Mesendoderm (in vitro differentiated cells): ENCODE results near the gene SPARCL1.

Source experiments
- DNase-seq: peaks from one replicate; pipeline ENCODE4 v3.0.0; 2013
- H2AK5ac ChIP-seq: 2 replicates; pipeline ENCODE4 v1.6.1; 2013; ENCODE audit warnings: low read length, inconsistent platforms
- H2BK120ac ChIP-seq: 2 replicates; pipeline ENCODE4 v1.6.1; 2013; ENCODE audit warnings: low read depth, mild to moderate bottlenecking, low read length, moderate library complexity, mixed read lengths
- H2BK15ac ChIP-seq: replicated peaks from 2 replicates; pipeline ENCODE4 v1.6.1; 2013; ENCODE audit warnings: low read depth, mild to moderate bottlenecking, moderate library complexity
- H2BK5ac ChIP-seq: 2 replicates; pipeline ENCODE4 v1.6.1; 2013; ENCODE audit warnings: low read length, inconsistent platforms
- H3K18ac ChIP-seq: 2 replicates; pipeline ENCODE4 v1.6.1; 2013; ENCODE audit warnings: mild to moderate bottlenecking, low read length, mixed read lengths
- H3K23ac ChIP-seq: one replicate; pipeline ENCODE4 v1.6.1; 2013; ENCODE audit warnings: low read length
- H3K27ac ChIP-seq: 2 replicates; pipeline ENCODE4 v1.5.1; 2013; ENCODE audit warnings: low read depth, mild to moderate bottlenecking, inconsistent platforms, low read length, moderate library complexity
- H3K27me3 ChIP-seq: 2 replicates; pipeline ENCODE4 v1.6.1; 2013; ENCODE audit warnings: low read length, control low read depth, mild to moderate bottlenecking, inconsistent platforms; ENCODE audit not compliant: insufficient read depth, poor library complexity
- H3K36me3 ChIP-seq: 2 replicates; pipeline ENCODE4 v1.6.1; 2013; ENCODE audit warnings: low read length, inconsistent platforms; ENCODE audit not compliant: control insufficient read depth, insufficient read depth
- H3K4ac ChIP-seq: one replicate; pipeline ENCODE4 v1.6.1; 2013; ENCODE audit warnings: low read depth, mild to moderate bottlenecking, low read length, moderate library complexity
- H3K4me1 ChIP-seq: 2 replicates; pipeline ENCODE4 v1.6.1; 2013; ENCODE audit warnings: low read depth, low read length, inconsistent platforms; ENCODE audit not compliant: control insufficient read depth
- H3K4me2 ChIP-seq: 2 replicates; pipeline ENCODE4 v1.6.1; 2013; ENCODE audit warnings: low read length
- H3K4me3 ChIP-seq: 2 replicates; pipeline ENCODE4 v1.5.1; 2013; ENCODE audit warnings: mild to moderate bottlenecking, low read length
- H3K56ac ChIP-seq: one replicate; pipeline ENCODE4 v1.6.1; 2013; ENCODE audit warnings: low read length
- H3K79me1 ChIP-seq: 2 replicates; pipeline ENCODE4 v1.6.1; 2013; ENCODE audit warnings: low read length, inconsistent platforms
- H3K79me2 ChIP-seq: 2 replicates; pipeline ENCODE4 v1.6.1; 2013; ENCODE audit warnings: mild to moderate bottlenecking, low read length; ENCODE audit not compliant: control insufficient read depth, insufficient read depth
- H3K9ac ChIP-seq: 2 replicates; pipeline ENCODE4 v1.6.1; 2013; ENCODE audit warnings: low read length, inconsistent platforms
- H4K5ac ChIP-seq: one replicate; pipeline ENCODE4 v1.6.1; 2013; ENCODE audit warnings: low read length
- H4K8ac ChIP-seq: one replicate; pipeline ENCODE4 v1.6.1; 2013; ENCODE audit warnings: low read depth, mild to moderate bottlenecking, control low read depth, low read length, moderate library complexity
- WGBS: extraction: QIAGEN DNeasy Blood & Tissue Kit; methylation state at CpG from one replicate; pipeline ENCODE4 v1.1.7; 2013; ENCODE audit warnings: low lambda C conversion rate, missing lambda C conversion rate; ENCODE audit not compliant: insufficient coverage; ENCODE audit errors: extremely low coverage; 5-methylcytosine and 5-hydroxymethylcytosine counted together

Gene SPARCL1

GRCh38 chr4:87525636-87526295 lies 3.4 kb downstream of the SPARCL1 start:
- H2BK120ac ChIP-seq, result no peak overlapping the region
- H3K4me3 ChIP-seq, result no peak overlapping the region
- no peak overlapping the region for H3K27ac ChIP-seq
- H3K9ac ChIP-seq, result no peak overlapping the region
- H2AK5ac ChIP-seq, result no peak overlapping the region
- no peak overlapping the region for H3K23ac ChIP-seq
- no peak overlapping the region for H3K56ac ChIP-seq
- no peaks in the 10 kb centered on the region for H3K36me3 ChIP-seq
- H3K4me2 ChIP-seq, result no peak overlapping the region
- no CpG with 5 or more reads among the region's 3 CpGs for WGBS
- H3K79me2 ChIP-seq, result no peaks in the 10 kb centered on the region
- no peak overlapping the region for H4K8ac ChIP-seq
- H2BK5ac ChIP-seq, result no peak overlapping the region
- no peak overlapping the region for H2BK15ac ChIP-seq
- no peaks in the 10 kb centered on the region for H3K79me1 ChIP-seq
- no peak overlapping the region for H3K4ac ChIP-seq
- no peaks in the 10 kb centered on the region for H3K27me3 ChIP-seq
- H4K5ac ChIP-seq, result no peak overlapping the region
- no peak overlapping the region for H3K18ac ChIP-seq
- peaks cover 8% of the 10 kb centered on the region for H3K4me1 ChIP-seq
- DNase-seq, result no peak

GRCh38 chr4:87524456-87524855 lies 4.7 kb downstream of the SPARCL1 start:
- Histone ChIP-seq H3K4me2 (no peak overlapping the region), H3K18ac (no peak overlapping the region), H3K27ac (no peak overlapping the region), H2AK5ac (no peak overlapping the region), H2BK5ac (no peak overlapping the region), H4K5ac (no peak overlapping the region), H3K9ac (no peak overlapping the region), H2BK15ac (no peak overlapping the region), H3K36me3 (no peaks in the 10 kb centered on the region), H3K79me2 (no peaks in the 10 kb centered on the region), H3K4me3 (no peak overlapping the region), H2BK120ac (no peak overlapping the region), H3K79me1 (no peaks in the 10 kb centered on the region), H3K56ac (no peak overlapping the region), H4K8ac (no peak overlapping the region), H3K27me3 (no peaks in the 10 kb centered on the region), H3K23ac (no peak overlapping the region), H3K4ac (no peak overlapping the region), H3K4me1 (peaks cover 8% of the 10 kb centered on the region)
- DNase-seq, result no peak
- WGBS, result no CpG with 5 or more reads among the region's 2 CpGs

DNA sequence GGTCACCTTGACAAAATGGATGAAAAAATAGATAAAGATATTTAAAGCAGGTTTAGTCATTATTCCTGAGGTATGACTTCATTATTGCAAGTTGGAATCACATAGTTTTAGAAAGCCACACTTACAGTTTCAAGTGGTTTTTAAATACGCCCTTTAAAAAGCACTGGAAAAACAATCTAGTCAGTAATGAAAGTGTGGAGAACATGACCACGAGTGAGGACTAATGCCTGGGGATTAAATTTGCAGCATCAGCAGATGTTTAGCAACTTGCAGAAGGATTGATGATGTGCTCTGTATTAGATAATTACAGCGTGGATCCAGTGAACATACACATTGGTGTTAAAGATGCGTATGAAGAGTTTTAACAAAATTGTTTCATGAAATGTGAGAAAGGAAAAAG lies 5.9 kb downstream of the SPARCL1 start:
- H3K36me3 ChIP-seq, result no peaks in the 10 kb centered on the region
- H3K4ac ChIP-seq, result no peak overlapping the region
- H3K56ac ChIP-seq, result no peak overlapping the region
- 100% methylated on average over 1 of the region's 4 CpGs for WGBS
- DNase-seq, result no peak
- H2BK15ac ChIP-seq, result no peak overlapping the region
- H3K4me3 ChIP-seq, result no peak overlapping the region
- H3K79me2 ChIP-seq, result no peaks in the 10 kb centered on the region
- no peaks in the 10 kb centered on the region for H3K79me1 ChIP-seq
- no peak overlapping the region for H2BK5ac ChIP-seq
- no peak overlapping the region for H3K9ac ChIP-seq
- H4K5ac ChIP-seq, result no peak overlapping the region
- no peak overlapping the region for H3K4me2 ChIP-seq
- peaks cover 4% of the 10 kb centered on the region for H3K4me1 ChIP-seq
- H3K18ac ChIP-seq, result no peak overlapping the region
- H3K27ac ChIP-seq, result no peak overlapping the region
- H2AK5ac ChIP-seq, result no peak overlapping the region
- H2BK120ac ChIP-seq, result no peak overlapping the region
- H3K27me3 ChIP-seq, result no peaks in the 10 kb centered on the region
- H4K8ac ChIP-seq, result no peak overlapping the region
- no peak overlapping the region for H3K23ac ChIP-seq

GRCh38 chr4:87521757-87522374 lies 7.3 kb downstream of the SPARCL1 start:
- no peak overlapping the region for H3K9ac ChIP-seq
- WGBS, result no CpG with 5 or more reads among the region's 3 CpGs
- no peak overlapping the region for H3K23ac ChIP-seq
- H3K79me2 ChIP-seq, result no peaks in the 10 kb centered on the region
- no peaks in the 10 kb centered on the region for H3K27me3 ChIP-seq
- no peak overlapping the region for H3K4ac ChIP-seq
- H2BK15ac ChIP-seq, result no peak overlapping the region
- no peak for DNase-seq
- H2BK5ac ChIP-seq, result no peak overlapping the region
- peaks cover 4% of the 10 kb centered on the region for H3K4me1 ChIP-seq
- no peak overlapping the region for H2AK5ac ChIP-seq
- H3K27ac ChIP-seq, result no peak overlapping the region
- no peak overlapping the region for H3K56ac ChIP-seq
- H4K5ac ChIP-seq, result no peak overlapping the region
- no peak overlapping the region for H3K4me3 ChIP-seq
- H3K18ac ChIP-seq, result no peak overlapping the region
- no peaks in the 10 kb centered on the region for H3K36me3 ChIP-seq
- no peaks in the 10 kb centered on the region for H3K79me1 ChIP-seq
- no peak overlapping the region for H3K4me2 ChIP-seq
- H4K8ac ChIP-seq, result no peak overlapping the region
- H2BK120ac ChIP-seq, result no peak overlapping the region

DNA sequence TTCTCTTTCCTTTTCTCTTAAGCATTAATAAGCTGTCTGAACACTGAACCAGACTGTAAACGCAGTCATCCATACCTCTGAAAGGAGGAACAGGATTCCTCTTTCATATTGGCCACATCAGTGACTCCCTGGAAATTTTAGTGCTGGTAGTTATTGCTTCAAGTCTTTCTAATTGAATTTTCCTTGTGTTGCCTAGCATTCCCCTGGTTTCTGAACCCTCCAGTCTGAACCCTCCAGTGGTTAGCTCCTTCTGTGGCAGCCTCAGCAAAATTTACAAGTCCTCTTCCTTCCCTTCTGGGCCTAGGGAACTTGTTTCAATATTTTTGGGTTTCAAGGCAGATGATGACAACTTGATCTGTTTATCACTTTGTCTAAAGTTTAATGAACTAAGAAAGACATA lies 7.9 kb downstream of the SPARCL1 start:
- H3K4ac ChIP-seq, result no peak overlapping the region

DNA sequence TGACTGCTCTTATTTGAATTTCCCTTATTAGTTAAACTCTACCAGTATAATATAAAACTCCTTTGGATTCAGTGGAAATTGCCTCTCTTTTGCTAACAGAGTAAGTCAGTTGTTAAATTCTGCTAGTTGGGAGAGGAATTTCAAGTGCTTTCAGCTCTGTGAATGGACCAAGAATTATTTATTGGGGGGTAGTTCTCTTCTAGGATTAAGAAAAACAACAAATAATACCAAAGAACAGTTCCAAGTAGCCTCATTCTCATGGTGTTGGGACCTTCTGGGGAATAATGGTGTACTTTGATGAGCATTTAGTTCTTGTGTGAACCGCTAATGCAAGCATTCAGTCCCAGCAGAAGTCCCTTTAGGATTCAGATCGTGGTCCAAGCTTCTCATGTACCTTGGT lies 11.6 kb downstream of the SPARCL1 start:
- Histone ChIP-seq H4K5ac (no peak overlapping the region), H3K9ac (no peak overlapping the region), H3K79me1 (no peaks in the 10 kb centered on the region), H3K36me3 (no peaks in the 10 kb centered on the region), H2BK15ac (no peak overlapping the region), H2BK5ac (no peak overlapping the region), H3K18ac (no peak overlapping the region), H4K8ac (no peak overlapping the region), H3K4me3 (no peak overlapping the region), H3K4ac (no peak overlapping the region), H3K4me2 (no peak overlapping the region), H2BK120ac (no peak overlapping the region), H3K23ac (no peak overlapping the region), H3K27ac (no peak overlapping the region), H3K27me3 (no peaks in the 10 kb centered on the region), H3K79me2 (no peaks in the 10 kb centered on the region), H2AK5ac (no peak overlapping the region), H3K4me1 (peaks cover 4% of the 10 kb centered on the region), H3K56ac (no peak overlapping the region)
- DNase-seq, result no peak
- no CpG with 5 or more reads among the region's 2 CpGs for WGBS

More for the DNA sequence above, 7.9 kb downstream of the SPARCL1 start:
- H3K18ac ChIP-seq, result peak overlapping the region; percentile 31
- DNase-seq, result no peak
- H3K79me1 ChIP-seq, result no peaks in the 10 kb centered on the region
- H3K4me2 ChIP-seq, result no peak overlapping the region
- peak overlapping the region; percentile 55 for H2BK120ac ChIP-seq
- no peaks in the 10 kb centered on the region for H3K27me3 ChIP-seq
- no peak overlapping the region for H2BK15ac ChIP-seq
- peak overlapping the region; percentile 93 for H4K8ac ChIP-seq
- H3K9ac ChIP-seq, result no peak overlapping the region
- H3K79me2 ChIP-seq, result no peaks in the 10 kb centered on the region
- WGBS, result no CpG with 5 or more reads among the region's 1 CpG
- no peak overlapping the region for H2AK5ac ChIP-seq
- no peak overlapping the region for H3K4me3 ChIP-seq
- H3K27ac ChIP-seq, result no peak overlapping the region
- H3K23ac ChIP-seq, result no peak overlapping the region
- no peak overlapping the region for H2BK5ac ChIP-seq
- H3K4me1 ChIP-seq, result peaks cover 4% of the 10 kb centered on the region
- no peak overlapping the region for H3K56ac ChIP-seq
- no peaks in the 10 kb centered on the region for H3K36me3 ChIP-seq
- H4K5ac ChIP-seq, result no peak overlapping the region
